Activated CD8-positive, alpha-beta T cell treated with anti-CD3 and anti-CD28 coated beads for 36 hours (primary cell): ENCODE measurements around the gene OCA2. TPM values are rescaled to one million over a fixed set of nuclear protein-coding genes. Genes with fewer than 3 reads are reported as not detected.

Source experiments
- ATAC-seq: fragments of 200-7000 bp; cut with Tn5 transposase; one replicate; pipeline ENCODE4 v1.10.0; 2021; ENCODE audit warnings: mild to moderate bottlenecking, moderate library complexity
- CTCF ChIA-PET: fragments of 350-600 bp; sonication (Branson Sonifier 250); formaldehyde crosslinking; loops from one replicate; lab custom pipeline; 2021; ENCODE audit warnings: antibody characterized with exemption; lab: Charles Lee
- POLR2A ChIA-PET: fragments of 350-600 bp; sonication (Branson Sonifier 250); formaldehyde crosslinking; loops from one replicate; lab custom pipeline; 2021; ENCODE audit warnings: antibody characterized with exemption; lab: Charles Lee
- DNase-seq: peaks from one replicate; pipeline ENCODE4 v3.0.0-alpha.2; 2020
- H3K27ac Mint-ChIP-seq: one replicate; pipeline ENCODE4 v1.8.0; 2021; ENCODE audit warnings: mild to moderate bottlenecking, mixed read lengths
- H3K27me3 Mint-ChIP-seq: one replicate; pipeline ENCODE4 v1.8.0; 2021; ENCODE audit warnings: mixed read lengths
- H3K36me3 Mint-ChIP-seq: one replicate; pipeline ENCODE4 v1.8.0; 2021; ENCODE audit warnings: low read depth, mixed read lengths
- H3K4me1 Mint-ChIP-seq: one replicate; pipeline ENCODE4 v1.8.0; 2021; ENCODE audit warnings: low read depth, mixed read lengths
- H3K4me3 Mint-ChIP-seq: one replicate; pipeline ENCODE4 v1.8.0; 2021; ENCODE audit warnings: mild to moderate bottlenecking, moderate library complexity, mixed read lengths
- H3K9me3 Mint-ChIP-seq: one replicate; pipeline ENCODE4 v1.8.0; 2021; ENCODE audit warnings: mixed read lengths
- CTCF ChIP-seq: fragments of 200-600 bp; IDR thresholded peaks from one replicate; pipeline ENCODE4 v1.8.0; 2022; ENCODE audit warnings: antibody characterized with exemption, mild to moderate bottlenecking
- intact Hi-C: fragments of 100-400 bp; cut with micrococcal nuclease; formaldehyde crosslinking; loops from one replicate; pipeline ENCODE4 v1.10.0; 2022
- total RNA-seq, 2 experiments: library from RNA; stranded (reverse); gene quantifications; one replicate each; pipeline ENCODE4 v1.2.3, GENCODE V29; 2021

The OCA2 gene
- total RNA-seq, 2 experiments from 2014 or later: not detected

- no peak for DNase-seq
- Mint-ChIP-seq H3K36me3 (no peaks in the 10 kb centered on the region), H3K9me3 (no peaks in the 10 kb centered on the region), H3K4me3 (no peak overlapping the region), H3K27ac (no peak overlapping the region), H3K4me1 (no peaks in the 10 kb centered on the region), H3K27me3 (peaks cover 4% of the 10 kb centered on the region)
- ChIA-PET POLR2A (no interaction called here), CTCF (no interaction called here)
- no peak for TF ChIP-seq CTCF
- no peak for ATAC-seq
- intact Hi-C loops: no loop called here
These were observed 315.4 kb downstream of the OCA2 start for GRCh38 chr15:27783678-27784077.

- Mint-ChIP-seq H3K27me3 (peaks cover 4% of the 10 kb centered on the region), H3K36me3 (no peaks in the 10 kb centered on the region), H3K4me3 (no peak overlapping the region), H3K27ac (no peak overlapping the region), H3K4me1 (no peaks in the 10 kb centered on the region), H3K9me3 (no peaks in the 10 kb centered on the region)
- no peak for TF ChIP-seq CTCF
- intact Hi-C loops: no loop called here
- ChIA-PET POLR2A (no interaction called here), CTCF (no interaction called here)
- no peak for DNase-seq
- no peak for ATAC-seq
These were observed 317.0 kb downstream of the OCA2 start for GRCh38 chr15:27782125-27782524.

GRCh38 chr15:27776501-27776900 lies 322.6 kb downstream of the OCA2 start:
- CTCF ChIA-PET: no interaction called here

GRCh38 chr15:27774638-27775037 lies 324.5 kb downstream of the OCA2 start:
- ATAC-seq: no peak
- no peaks in the 10 kb centered on the region for H3K4me1 Mint-ChIP-seq
- POLR2A ChIA-PET: no interaction called here

More at GRCh38 chr15:27776501-27776900, 322.6 kb downstream of the OCA2 start:
- peaks cover 4% of the 10 kb centered on the region for H3K27me3 Mint-ChIP-seq
- no peak for TF ChIP-seq CTCF
- H3K27ac Mint-ChIP-seq: no peak overlapping the region
- no peaks in the 10 kb centered on the region for H3K36me3 Mint-ChIP-seq
- no peak overlapping the region for H3K4me3 Mint-ChIP-seq
- intact Hi-C loops: no loop called here
- DNase-seq (no peak), ATAC-seq (no peak)
- POLR2A ChIA-PET: no interaction called here
- H3K4me1 Mint-ChIP-seq: no peaks in the 10 kb centered on the region
- H3K9me3 Mint-ChIP-seq: no peaks in the 10 kb centered on the region

GRCh38 chr15:27774191-27774590 lies 324.9 kb downstream of the OCA2 start:
- Mint-ChIP-seq H3K36me3 (no peaks in the 10 kb centered on the region), H3K4me1 (no peaks in the 10 kb centered on the region), H3K4me3 (no peak overlapping the region), H3K27me3 (no peaks in the 10 kb centered on the region), H3K9me3 (no peaks in the 10 kb centered on the region), H3K27ac (no peak overlapping the region)
- DNase-seq: no peak
- TF ChIP-seq CTCF: no peak
- ChIA-PET CTCF (no interaction called here), POLR2A (no interaction called here)
- no peak for ATAC-seq
- intact Hi-C loops: no loop called here

More at GRCh38 chr15:27774638-27775037, 324.5 kb downstream of the OCA2 start:
- H3K9me3 Mint-ChIP-seq: no peaks in the 10 kb centered on the region
- H3K36me3 Mint-ChIP-seq: no peaks in the 10 kb centered on the region
- no peak overlapping the region for H3K27ac Mint-ChIP-seq
- no peak for DNase-seq
- no peak overlapping the region for H3K4me3 Mint-ChIP-seq
- TF ChIP-seq CTCF: no peak
- CTCF ChIA-PET: no interaction called here
- no peaks in the 10 kb centered on the region for H3K27me3 Mint-ChIP-seq
- intact Hi-C loops: no loop called here
